PFSK-1 (cell line): Measurements from ENCODE around the gene KPTN.

Experiments
- FOXP2 ChIP-seq: optimal IDR thresholded peaks from 2 replicates; pipeline ENCODE3; 2011; ENCODE audit warnings: borderline replicate concordance, control low read depth, inconsistent platforms; ENCODE audit not compliant: insufficient read depth; ENCODE audit errors: extremely low read length, extremely low read depth
- POLR2AphosphoS5 ChIP-seq: IDR thresholded peaks from 2 replicates; pipeline ENCODE4 v1.6.1; 2012; ENCODE audit warnings: low read depth, mild to moderate bottlenecking, control low read depth, low read length, moderate library complexity
- SIN3A ChIP-seq: IDR thresholded peaks from 2 replicates; pipeline ENCODE4 v1.6.1; 2012; ENCODE audit warnings: mild to moderate bottlenecking, low read length, moderate library complexity, borderline replicate concordance; ENCODE audit not compliant: insufficient read depth
- TAF1 ChIP-seq: IDR thresholded peaks from 2 replicates; pipeline ENCODE4 v1.6.1; 2012; ENCODE audit warnings: low read length, control low read depth, borderline replicate concordance; ENCODE audit not compliant: insufficient read depth
- TF ChIP-seq, protein P1 (sequence below), 2 experiments: IDR thresholded peaks; 2 replicates each; pipeline versions ENCODE4 v1.6.1 to v1.8.0; 2011 to 2012; ENCODE audit warnings: low read depth in 2 of 2, low read length in 2 of 2, control low read depth in 1 of 2, inconsistent platforms in 1 of 2, mild to moderate bottlenecking in 1 of 2, moderate library complexity in 1 of 2; ENCODE audit not compliant: insufficient read depth in 1 of 2

DNA sequence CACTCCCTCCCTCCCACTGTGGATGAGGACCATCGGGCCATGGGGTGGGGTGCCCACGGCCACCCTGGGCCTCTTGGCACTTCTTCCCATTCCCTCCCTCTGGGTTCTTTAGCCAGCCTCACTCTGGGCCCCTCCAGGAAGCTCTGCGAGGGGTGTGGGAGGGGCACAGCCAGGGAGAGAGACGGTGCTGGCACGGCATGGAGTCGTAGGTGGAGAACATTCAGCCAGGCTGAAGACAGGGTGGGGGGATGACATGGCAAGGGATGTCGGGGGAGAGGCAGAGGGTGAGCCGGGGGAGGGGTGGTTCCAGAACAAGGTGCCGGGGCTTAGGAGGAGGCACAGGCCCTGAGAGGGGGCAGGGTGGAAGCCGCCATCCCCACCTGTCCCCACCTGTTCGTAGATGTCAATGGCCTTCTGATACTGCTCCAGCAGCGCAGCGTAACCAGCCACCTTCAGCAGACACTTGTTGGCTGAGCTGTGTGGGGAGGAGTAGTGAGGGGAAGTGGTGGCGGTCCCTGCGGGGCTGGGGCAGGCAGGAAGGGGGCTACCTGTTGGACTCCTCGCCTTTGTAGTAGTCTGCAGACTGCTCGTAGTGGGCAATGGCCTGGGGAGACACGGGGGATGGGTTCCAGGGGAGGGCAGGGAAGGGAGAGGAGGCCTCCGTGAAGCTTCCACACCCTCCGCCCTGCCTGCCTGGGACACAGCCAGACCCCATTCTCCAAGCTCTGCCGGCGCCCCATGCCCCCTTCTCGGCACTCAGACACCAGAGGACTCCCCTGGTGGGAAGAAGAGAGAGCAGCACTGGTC lies 8.8 kb upstream of the KPTN start:
- no peak for TF ChIP-seq POLR2AphosphoS5
- TF ChIP-seq, protein P1, sequence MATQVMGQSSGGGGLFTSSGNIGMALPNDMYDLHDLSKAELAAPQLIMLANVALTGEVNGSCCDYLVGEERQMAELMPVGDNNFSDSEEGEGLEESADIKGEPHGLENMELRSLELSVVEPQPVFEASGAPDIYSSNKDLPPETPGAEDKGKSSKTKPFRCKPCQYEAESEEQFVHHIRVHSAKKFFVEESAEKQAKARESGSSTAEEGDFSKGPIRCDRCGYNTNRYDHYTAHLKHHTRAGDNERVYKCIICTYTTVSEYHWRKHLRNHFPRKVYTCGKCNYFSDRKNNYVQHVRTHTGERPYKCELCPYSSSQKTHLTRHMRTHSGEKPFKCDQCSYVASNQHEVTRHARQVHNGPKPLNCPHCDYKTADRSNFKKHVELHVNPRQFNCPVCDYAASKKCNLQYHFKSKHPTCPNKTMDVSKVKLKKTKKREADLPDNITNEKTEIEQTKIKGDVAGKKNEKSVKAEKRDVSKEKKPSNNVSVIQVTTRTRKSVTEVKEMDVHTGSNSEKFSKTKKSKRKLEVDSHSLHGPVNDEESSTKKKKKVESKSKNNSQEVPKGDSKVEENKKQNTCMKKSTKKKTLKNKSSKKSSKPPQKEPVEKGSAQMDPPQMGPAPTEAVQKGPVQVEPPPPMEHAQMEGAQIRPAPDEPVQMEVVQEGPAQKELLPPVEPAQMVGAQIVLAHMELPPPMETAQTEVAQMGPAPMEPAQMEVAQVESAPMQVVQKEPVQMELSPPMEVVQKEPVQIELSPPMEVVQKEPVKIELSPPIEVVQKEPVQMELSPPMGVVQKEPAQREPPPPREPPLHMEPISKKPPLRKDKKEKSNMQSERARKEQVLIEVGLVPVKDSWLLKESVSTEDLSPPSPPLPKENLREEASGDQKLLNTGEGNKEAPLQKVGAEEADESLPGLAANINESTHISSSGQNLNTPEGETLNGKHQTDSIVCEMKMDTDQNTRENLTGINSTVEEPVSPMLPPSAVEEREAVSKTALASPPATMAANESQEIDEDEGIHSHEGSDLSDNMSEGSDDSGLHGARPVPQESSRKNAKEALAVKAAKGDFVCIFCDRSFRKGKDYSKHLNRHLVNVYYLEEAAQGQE (IDR thresholded peaks at IDR 0.05; ENCODE audit: insufficient read depth in 1 of 2, low read depth in 2 of 2, low read length in 2 of 2) = no peak
- TF ChIP-seq SIN3A = no peak
- no peak for TF ChIP-seq TAF1
- TF ChIP-seq FOXP2 = no peak
